Bronchial epithelial cell (primary cell): Measurements from ENCODE around the gene AHR. TPM values are rescaled to one million over a fixed set of nuclear protein-coding genes. Genes with fewer than 3 reads are reported as not detected.

Experiments used
- DNase-seq: peaks from one replicate; pipeline ENCODE4 v3.0.0-alpha.2; 2010; ENCODE audit warnings: low read depth
- FAIRE-seq: peaks from 2 replicates; lab custom pipeline; 2011; peaks lifted over from hg19 to GRCh38; lab: Jason Lieb, UNC
- H3K27me3 ChIP-seq: 2 replicates; pipeline ENCODE4 v1.5.1; 2011; ENCODE audit warnings: low read length; ENCODE audit not compliant: control insufficient read depth, insufficient read depth
- H3K36me3 ChIP-seq: 2 replicates; pipeline ENCODE4 v1.5.1; 2011; ENCODE audit warnings: low read length; ENCODE audit not compliant: control insufficient read depth, insufficient read depth
- H3K4me3 ChIP-seq: 2 replicates; pipeline ENCODE4 v1.5.1; 2011; ENCODE audit warnings: mild to moderate bottlenecking, low read depth, low read length, control low read depth
- total RNA-seq: library from RNA; depleted of rRNA; stranded (reverse); fragments of >200 nt; gene quantifications from 2 replicates; pipeline ENCODE4 v1.2.1, GENCODE V29; 2014
- TF ChIP-seq, protein P1 (sequence below): IDR thresholded peaks from 2 replicates; pipeline ENCODE4 v1.5.1; 2011; ENCODE audit warnings: mild to moderate bottlenecking, moderate library complexity, low read length, control low read depth, inconsistent platforms; ENCODE audit not compliant: insufficient read depth, severe bottlenecking

AHR gene
- total RNA-seq, 1 donor from 2014 or later = 85.6 TPM

DNA sequence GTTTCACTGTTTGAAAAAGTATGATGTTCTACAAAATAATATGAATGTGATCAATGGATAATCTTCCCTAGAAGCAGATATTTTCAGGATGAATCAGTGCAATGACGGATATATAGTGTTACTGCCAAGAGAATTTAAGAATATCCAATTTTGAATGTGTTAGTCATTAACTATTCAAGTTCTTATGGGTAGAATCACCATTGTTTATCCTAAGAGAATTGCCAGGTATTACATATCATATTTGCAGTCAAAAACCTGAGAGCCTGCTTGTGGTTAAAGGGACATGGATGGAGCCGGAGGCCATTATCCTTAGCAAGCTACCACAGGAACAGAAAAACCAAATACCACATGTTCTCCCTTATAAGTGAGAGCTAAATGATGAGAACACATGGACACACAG is 26.9 kb downstream of the AHR start:
- DNase-seq = peak; percentile 81
- Histone ChIP-seq H3K27me3 (no peaks in the 10 kb centered on the region), H3K4me3 (no peak overlapping the region), H3K36me3 (peaks cover 5% of the 10 kb centered on the region)
- no peak for FAIRE-seq
- TF ChIP-seq, protein P1, sequence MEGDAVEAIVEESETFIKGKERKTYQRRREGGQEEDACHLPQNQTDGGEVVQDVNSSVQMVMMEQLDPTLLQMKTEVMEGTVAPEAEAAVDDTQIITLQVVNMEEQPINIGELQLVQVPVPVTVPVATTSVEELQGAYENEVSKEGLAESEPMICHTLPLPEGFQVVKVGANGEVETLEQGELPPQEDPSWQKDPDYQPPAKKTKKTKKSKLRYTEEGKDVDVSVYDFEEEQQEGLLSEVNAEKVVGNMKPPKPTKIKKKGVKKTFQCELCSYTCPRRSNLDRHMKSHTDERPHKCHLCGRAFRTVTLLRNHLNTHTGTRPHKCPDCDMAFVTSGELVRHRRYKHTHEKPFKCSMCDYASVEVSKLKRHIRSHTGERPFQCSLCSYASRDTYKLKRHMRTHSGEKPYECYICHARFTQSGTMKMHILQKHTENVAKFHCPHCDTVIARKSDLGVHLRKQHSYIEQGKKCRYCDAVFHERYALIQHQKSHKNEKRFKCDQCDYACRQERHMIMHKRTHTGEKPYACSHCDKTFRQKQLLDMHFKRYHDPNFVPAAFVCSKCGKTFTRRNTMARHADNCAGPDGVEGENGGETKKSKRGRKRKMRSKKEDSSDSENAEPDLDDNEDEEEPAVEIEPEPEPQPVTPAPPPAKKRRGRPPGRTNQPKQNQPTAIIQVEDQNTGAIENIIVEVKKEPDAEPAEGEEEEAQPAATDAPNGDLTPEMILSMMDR = no peak

DNA sequence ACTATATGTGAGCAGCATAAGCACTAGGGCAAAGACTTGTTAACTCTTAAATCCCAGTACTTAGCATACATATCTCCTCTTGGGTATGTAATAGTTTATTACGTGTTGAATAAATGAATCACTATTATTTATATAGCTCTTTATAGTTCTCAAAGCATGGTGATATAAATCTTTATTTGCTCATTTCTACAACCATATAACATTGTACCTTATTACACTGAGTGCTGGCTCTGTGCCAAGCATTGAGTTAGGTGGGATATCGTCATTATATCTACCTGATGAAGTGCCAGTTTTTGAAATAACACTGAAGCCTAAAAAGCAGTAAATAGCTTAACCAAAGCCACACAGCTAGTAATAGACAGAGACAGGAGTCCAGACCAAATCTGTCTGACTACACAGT is 27.9 kb downstream of the AHR start:
- TF ChIP-seq, protein P1 = no peak
- H3K36me3 ChIP-seq = peaks cover 9% of the 10 kb centered on the region
- H3K4me3 ChIP-seq = no peak overlapping the region
- H3K27me3 ChIP-seq = no peaks in the 10 kb centered on the region
- FAIRE-seq (no peak), DNase-seq (no peak)

DNA sequence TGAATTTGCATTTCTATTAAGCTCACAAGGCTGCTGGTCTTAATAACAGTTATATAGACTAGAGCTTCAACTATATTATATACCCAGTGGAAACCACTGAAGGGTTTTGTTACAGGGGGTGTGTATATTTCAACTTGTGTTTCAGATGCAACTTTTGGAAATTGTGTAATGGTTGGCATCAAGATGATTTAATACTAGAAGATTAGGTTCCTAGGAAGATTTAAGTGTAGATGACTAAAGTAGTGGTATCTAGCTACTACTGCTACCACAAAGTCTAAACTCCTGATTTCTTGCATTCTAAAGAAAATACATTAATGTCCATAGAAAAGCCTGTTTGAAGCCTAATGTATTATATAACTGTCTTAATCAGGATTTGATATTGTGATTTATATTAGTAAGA is 30.2 kb downstream of the AHR start:
- no peak for FAIRE-seq
- H3K36me3 ChIP-seq = peaks cover 12% of the 10 kb centered on the region
- TF ChIP-seq, protein P1 = no peak

DNA sequence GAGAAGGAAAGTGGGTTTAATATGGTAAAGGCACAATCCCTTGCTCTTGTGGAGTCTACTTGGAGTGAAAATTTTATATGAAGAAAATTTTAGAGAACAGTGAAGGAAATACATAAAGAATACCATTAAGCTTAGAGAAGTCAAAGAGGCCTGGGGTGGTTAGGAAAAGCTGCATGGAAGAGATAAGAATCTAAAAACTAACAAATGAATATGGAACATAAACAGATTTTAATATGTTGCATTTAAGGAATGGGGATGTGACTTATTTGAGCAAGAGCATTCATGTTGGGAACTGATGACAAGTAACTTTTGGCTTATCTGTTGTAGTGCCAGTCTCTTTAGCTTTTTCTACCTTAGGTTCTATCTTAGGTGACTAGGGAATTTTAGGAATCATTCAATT is 31.0 kb downstream of the AHR start:
- no peak for FAIRE-seq
- TF ChIP-seq, protein P1 = no peak
- no peak for DNase-seq
- peaks cover 14% of the 10 kb centered on the region for H3K36me3 ChIP-seq
- H3K4me3 ChIP-seq = no peak overlapping the region
- H3K27me3 ChIP-seq = no peaks in the 10 kb centered on the region

More for the DNA sequence above, 30.2 kb downstream of the AHR start:
- no peak for DNase-seq
- Histone ChIP-seq H3K4me3 (no peak overlapping the region), H3K27me3 (no peaks in the 10 kb centered on the region)

DNA sequence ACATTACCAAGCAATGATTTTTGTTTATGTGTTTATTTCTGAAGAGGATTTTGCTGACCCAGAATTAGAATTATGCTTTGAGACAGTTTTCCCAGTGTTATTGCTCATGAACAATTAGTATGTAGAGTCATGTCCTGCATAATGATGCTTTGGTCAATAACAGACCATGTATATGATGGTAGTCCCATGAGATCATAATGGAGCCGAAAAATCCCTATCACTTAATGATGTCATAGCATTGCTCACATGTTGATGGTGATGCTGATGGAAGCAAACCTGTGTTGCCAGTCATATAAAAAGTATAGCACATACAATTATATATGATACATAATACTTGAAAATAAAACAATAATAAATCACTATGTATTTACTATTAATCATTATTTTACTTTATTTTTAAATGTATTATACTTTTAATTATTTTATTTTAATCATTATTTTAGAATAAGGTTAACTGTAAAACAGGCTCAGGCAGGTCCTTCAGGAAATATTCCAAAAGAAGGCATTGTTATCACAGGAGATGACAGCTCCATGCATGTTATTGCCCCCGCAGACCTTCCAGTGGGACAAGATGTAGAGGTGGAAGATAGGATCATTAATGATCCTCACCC is 33.5 kb downstream of the AHR start:
- DNase-seq (no peak), FAIRE-seq (no peak)
- Histone ChIP-seq H3K27me3 (no peaks in the 10 kb centered on the region), H3K4me3 (no peak overlapping the region), H3K36me3 (peaks cover 14% of the 10 kb centered on the region)
- TF ChIP-seq, protein P1 = no peak

DNA sequence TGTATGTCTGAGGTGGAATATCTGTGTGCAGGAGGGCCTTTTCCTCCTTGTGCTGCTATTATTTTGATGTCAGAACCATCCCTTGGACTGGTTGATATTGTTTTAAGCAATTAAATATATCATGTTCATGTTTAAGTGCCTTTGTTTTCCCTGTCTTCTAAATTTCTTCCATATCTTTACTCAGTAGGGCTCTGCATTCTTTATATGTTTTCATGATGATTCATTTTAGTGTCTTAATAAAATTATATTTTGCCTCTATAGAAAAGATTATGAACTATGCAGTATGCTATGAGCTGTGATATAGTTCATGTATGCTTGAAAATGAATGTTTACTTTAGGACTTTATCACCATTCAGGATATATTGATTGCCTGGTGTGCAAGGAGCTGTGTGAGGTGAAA is 34.8 kb downstream of the AHR start:
- TF ChIP-seq, protein P1 = no peak
- FAIRE-seq (no peak), DNase-seq (no peak)
- Histone ChIP-seq H3K4me3 (no peak overlapping the region), H3K36me3 (peaks cover 14% of the 10 kb centered on the region), H3K27me3 (no peaks in the 10 kb centered on the region)
